Measurements from ENCODE around the gene BARHL2. TPM values are rescaled to one million over a fixed set of nuclear protein-coding genes. Genes with fewer than 3 reads are reported as not detected.

BARHL2 gene
- total and polyA plus RNA-seq, 2 donors from 2014 or later: not detected

- no peak for DNase-seq
- H3K4me1 ChIP-seq (ENCODE audit: control insufficient read depth in 2 of 3, insufficient read depth in 2 of 3, low read depth in 1 of 3, low read length in 3 of 3): peaks cover 0 to 6% (median 0%) of the 10 kb centered on the region in 3 donors
Observed at GRCh38 chr1:90718411-90719329, 1.6 kb upstream of the BARHL2 start.

GRCh38 chr1:90717665-90718410, 736 bp upstream of the BARHL2 start:
- H3K9ac ChIP-seq (ENCODE audit: low read length in 3 of 3): no peak overlapping the region
- TF ChIP-seq CTCF (IDR thresholded peaks at IDR 0.05; ENCODE audit: borderline replicate concordance, extremely low read depth, insufficient read depth): no peak
- peaks cover 81% of the 10 kb centered on the region for H3K27me3 ChIP-seq (ENCODE audit: control insufficient read depth, insufficient read depth, low read length)
- no peak overlapping the region for H3K27ac ChIP-seq (ENCODE audit: low read depth in 2 of 2, low read length in 2 of 2)
- peaks cover 0 to 5% (median 0%) of the 10 kb centered on the region in 3 donors for H3K4me1 ChIP-seq (ENCODE audit: control insufficient read depth in 2 of 3, insufficient read depth in 2 of 3, low read depth in 1 of 3, low read length in 3 of 3)
- H3K9me3 ChIP-seq (ENCODE audit: control insufficient read depth in 2 of 3, insufficient read depth in 1 of 3, low read length in 3 of 3): no peaks in the 10 kb centered on the region
- no peaks in the 10 kb centered on the region for H3K36me3 ChIP-seq (ENCODE audit: control insufficient read depth in 2 of 3, insufficient read depth in 3 of 3, low read length in 3 of 3)
- FAIRE-seq: no peak
- peak overlapping the region in 1 of 3 donors; percentile 27 for H3K4me3 ChIP-seq (ENCODE audit: low read length in 3 of 3)
- peak in 1 of 5 donors; percentile 58 for DNase-seq
- intact Hi-C loops (cut with DNase I): no loop called here

More at GRCh38 chr1:90718411-90719329, 1.6 kb upstream of the BARHL2 start:
- H3K4me3 ChIP-seq (ENCODE audit: low read length in 3 of 3): peak overlapping the region in 1 of 3 donors; percentile 27
- no peak overlapping the region for H3K27ac ChIP-seq (ENCODE audit: low read depth in 2 of 2, low read length in 2 of 2)
- FAIRE-seq: no peak
- no peaks in the 10 kb centered on the region for H3K9me3 ChIP-seq (ENCODE audit: control insufficient read depth in 2 of 3, insufficient read depth in 1 of 3, low read length in 3 of 3)
- peaks cover 81% of the 10 kb centered on the region for H3K27me3 ChIP-seq (ENCODE audit: control insufficient read depth, insufficient read depth, low read length)
- intact Hi-C loops (cut with DNase I): no loop called here
- no peak overlapping the region for H3K9ac ChIP-seq (ENCODE audit: low read length in 3 of 3)
- TF ChIP-seq CTCF (IDR thresholded peaks at IDR 0.05; ENCODE audit: borderline replicate concordance, extremely low read depth, insufficient read depth): no peak
- H3K36me3 ChIP-seq (ENCODE audit: control insufficient read depth in 2 of 3, insufficient read depth in 3 of 3, low read length in 3 of 3): no peaks in the 10 kb centered on the region

- intact Hi-C loops (cut with DNase I): no loop called here
- H3K9me3 ChIP-seq (ENCODE audit: control insufficient read depth in 2 of 3, insufficient read depth in 1 of 3, low read length in 3 of 3): no peaks in the 10 kb centered on the region
- no peak overlapping the region for H3K9ac ChIP-seq (ENCODE audit: low read length in 3 of 3)
- peaks cover 81% of the 10 kb centered on the region for H3K27me3 ChIP-seq (ENCODE audit: control insufficient read depth, insufficient read depth, low read length)
- FAIRE-seq: no peak
- no peak for TF ChIP-seq CTCF (IDR thresholded peaks at IDR 0.05; ENCODE audit: borderline replicate concordance, extremely low read depth, insufficient read depth)
- no peaks in the 10 kb centered on the region for H3K36me3 ChIP-seq (ENCODE audit: control insufficient read depth in 2 of 3, insufficient read depth in 3 of 3, low read length in 3 of 3)
- H3K4me3 ChIP-seq (ENCODE audit: low read length in 3 of 3): no peak overlapping the region
- no peak for DNase-seq
- H3K4me1 ChIP-seq (ENCODE audit: control insufficient read depth in 2 of 3, insufficient read depth in 2 of 3, low read depth in 1 of 3, low read length in 3 of 3): peaks cover 0 to 5% (median 0%) of the 10 kb centered on the region in 3 donors
- H3K27ac ChIP-seq (ENCODE audit: low read depth in 2 of 2, low read length in 2 of 2): no peak overlapping the region
Observed at GRCh38 chr1:90717356-90717664, 208 bp upstream of the BARHL2 start.
